IMR-90 (cell line): ENCODE measurements around the gene SYCP2. TPM values are rescaled to one million over a fixed set of nuclear protein-coding genes. Genes with fewer than 3 reads are reported as not detected.

Source experiments
- ATAC-seq: fragments of 200-7000 bp; cut with Tn5 transposase; 2 replicates; pipeline ENCODE4 v1.9.1; 2020; ENCODE audit warnings: low read depth, mild to moderate bottlenecking, moderate library complexity
- BruUV-seq: library from RNA; stranded (reverse); fragments of 400-500 nt; replicated peaks from 2 replicates; lab custom pipeline; 2021; lab: Mats Ljungman, UMichigan
- CTCF ChIA-PET: fragments of 300-600 bp; formaldehyde crosslinking; extraction: SDS; loops from one replicate; lab custom pipeline; 2021; ENCODE audit warnings: antibody characterized with exemption; lab: Yijun Ruan, JAX
- POLR2A ChIA-PET: fragments of 300-600 bp; sonication (Branson Sonifier 250); formaldehyde crosslinking; loops from one replicate; lab custom pipeline; 2022; ENCODE audit warnings: antibody characterized with exemption; ENCODE audit not compliant: unreplicated experiment; lab: Charles Lee
- DNase-seq: peaks from one replicate; pipeline ENCODE4 v3.0.0; 2013
- H2AFZ ChIP-seq: replicated peaks from 2 replicates; pipeline ENCODE3; 2013; ENCODE audit warnings: low read length, mild to moderate bottlenecking; ENCODE audit not compliant: poor library complexity
- H2AK5ac ChIP-seq: 2 replicates; pipeline ENCODE4 v1.6.1; 2013; ENCODE audit warnings: low read depth, low read length, inconsistent platforms
- H2AK9ac ChIP-seq: replicated peaks from 2 replicates; pipeline ENCODE3; 2013; ENCODE audit warnings: mild to moderate bottlenecking, low read depth, low read length, moderate library complexity; ENCODE audit not compliant: poor library complexity
- H2BK120ac ChIP-seq: 2 replicates; pipeline ENCODE4 v1.6.1; 2013; ENCODE audit warnings: low read depth, low read length, inconsistent platforms
- H2BK15ac ChIP-seq: 3 replicates; pipeline ENCODE4 v1.6.1; 2013; ENCODE audit warnings: low read depth, low read length, inconsistent platforms
- H2BK20ac ChIP-seq: 2 replicates; pipeline ENCODE4 v1.6.1; 2013; ENCODE audit warnings: low read depth, mild to moderate bottlenecking, inconsistent platforms, low read length, moderate library complexity
- H2BK5ac ChIP-seq: 2 replicates; pipeline ENCODE4 v1.6.1; 2013; ENCODE audit warnings: mild to moderate bottlenecking, low read depth, low read length, inconsistent platforms; ENCODE audit not compliant: poor library complexity, severe bottlenecking
- H3K14ac ChIP-seq: replicated peaks from 2 replicates; pipeline ENCODE4 v1.6.1; 2013; ENCODE audit warnings: low read depth, low read length, inconsistent platforms
- H3K18ac ChIP-seq: 2 replicates; pipeline ENCODE4 v1.6.1; 2013; ENCODE audit warnings: low read depth, low read length, control low read depth
- H3K23ac ChIP-seq: 2 replicates; pipeline ENCODE4 v1.6.1; 2013; ENCODE audit warnings: low read depth, low read length, inconsistent platforms
- H3K27ac ChIP-seq: 2 replicates; pipeline ENCODE4 v1.5.1; 2013; ENCODE audit warnings: mild to moderate bottlenecking, control low read depth, low read length; ENCODE audit not compliant: insufficient read depth
- H3K27me3 ChIP-seq: 2 replicates; pipeline ENCODE4 v1.6.1; 2013; ENCODE audit warnings: low read length; ENCODE audit not compliant: control insufficient read depth, insufficient read depth
- H3K36me3 ChIP-seq: 2 replicates; pipeline ENCODE4 v1.6.1; 2013; ENCODE audit warnings: low read length, mixed read lengths; ENCODE audit not compliant: control insufficient read depth, insufficient read depth
- H3K4ac ChIP-seq: 2 replicates; pipeline ENCODE4 v1.6.1; 2013; ENCODE audit warnings: low read depth, low read length, inconsistent platforms
- H3K4me1 ChIP-seq: 2 replicates; pipeline ENCODE4 v1.6.1; 2013; ENCODE audit warnings: low read length, mixed read lengths; ENCODE audit not compliant: control insufficient read depth, insufficient read depth
- H3K4me2 ChIP-seq: 2 replicates; pipeline ENCODE4 v1.6.1; 2013; ENCODE audit warnings: low read depth, mild to moderate bottlenecking, control low read depth, low read length, moderate library complexity
- H3K4me3 ChIP-seq: 2 replicates; pipeline ENCODE4 v1.5.1; 2013; ENCODE audit warnings: low read depth, mild to moderate bottlenecking, control low read depth, low read length, moderate library complexity; ENCODE audit not compliant: insufficient read depth
- H3K56ac ChIP-seq: 2 replicates; pipeline ENCODE4 v1.6.1; 2013; ENCODE audit warnings: low read length, inconsistent platforms; ENCODE audit not compliant: insufficient read depth; ENCODE audit errors: extremely low read depth
- H3K79me1 ChIP-seq, 2 experiments: 2 replicates each; pipeline ENCODE4 v1.6.1; 2013; ENCODE audit warnings: low read length in 2 of 2, inconsistent platforms in 1 of 2, low read depth in 1 of 2
- H3K9ac ChIP-seq: 2 replicates; pipeline ENCODE4 v1.6.1; 2013; ENCODE audit warnings: low read depth, low read length, control low read depth
- H3K9me1 ChIP-seq: 2 replicates; pipeline ENCODE4 v1.6.1; 2013; ENCODE audit warnings: low read length, inconsistent platforms; ENCODE audit not compliant: insufficient read depth
- H3K9me3 ChIP-seq: 2 replicates; pipeline ENCODE4 v1.6.1; 2013; ENCODE audit warnings: low read length; ENCODE audit not compliant: control insufficient read depth, insufficient read depth
- H4K20me1 ChIP-seq: 2 replicates; pipeline ENCODE4 v1.6.1; 2013; ENCODE audit warnings: low read length, inconsistent platforms; ENCODE audit not compliant: insufficient read depth
- H4K5ac ChIP-seq: 2 replicates; pipeline ENCODE4 v1.6.1; 2013; ENCODE audit warnings: mild to moderate bottlenecking, low read depth, low read length, control low read depth
- H4K8ac ChIP-seq, 2 experiments: 2 replicates each; pipeline ENCODE4 v1.6.1; 2013; ENCODE audit warnings: low read depth in 2 of 2, low read length in 2 of 2, control low read depth in 1 of 2, inconsistent platforms in 1 of 2
- H4K91ac ChIP-seq: 2 replicates; pipeline ENCODE4 v1.6.1; 2013; ENCODE audit warnings: low read depth, low read length, inconsistent platforms; ENCODE audit not compliant: insufficient read depth
- FOS ChIP-seq: fragments of 150-350 bp; IDR thresholded peaks from 2 replicates; pipeline ENCODE4 v1.6.1; 2016; ENCODE audit warnings: low read depth, low read length
- MAFK ChIP-seq: IDR thresholded peaks from 2 replicates; pipeline ENCODE4 v1.6.1; 2012; ENCODE audit warnings: low read depth, low read length, improper control_type of control experiment
- MXI1 ChIP-seq: IDR thresholded peaks from 2 replicates; pipeline ENCODE4 v1.6.1; 2012; ENCODE audit warnings: low read depth, mild to moderate bottlenecking, low read length, moderate library complexity, borderline replicate concordance
- NFE2L2 ChIP-seq: fragments of 150-350 bp; IDR thresholded peaks from 2 replicates; pipeline ENCODE4 v1.6.1; 2016; ENCODE audit warnings: low read depth, mild to moderate bottlenecking, low read length
- RAD21 ChIP-seq: IDR thresholded peaks from 2 replicates; pipeline ENCODE4 v1.6.1; 2012; ENCODE audit warnings: low read length, improper control_type of control experiment
- RCOR1 ChIP-seq: IDR thresholded peaks from 2 replicates; pipeline ENCODE4 v1.6.1; 2012; ENCODE audit warnings: mild to moderate bottlenecking, low read length, improper control_type of control experiment; ENCODE audit not compliant: insufficient replicate concordance
- RFX5 ChIP-seq: IDR thresholded peaks from 2 replicates; pipeline ENCODE4 v1.8.0; 2012; ENCODE audit warnings: low read depth, mild to moderate bottlenecking, low read length, moderate library complexity
- SMC3 ChIP-seq: fragments of 150-350 bp; IDR thresholded peaks from 2 replicates; pipeline ENCODE4 v1.6.1; 2016; ENCODE audit warnings: low read depth, mild to moderate bottlenecking, antibody characterized with exemption, low read length, moderate library complexity
- WGBS, 2 experiments: methylation state at CpG; one replicate each; pipeline versions ENCODE4 v1.1.5 to v1.1.7; 2013; ENCODE audit warnings: missing lambda C conversion rate in 2 of 2; ENCODE audit not compliant: insufficient read length in 1 of 2; ENCODE audit errors: extremely low coverage in 2 of 2; 5-methylcytosine and 5-hydroxymethylcytosine counted together
- dilution Hi-C: fragments of 300-500 bp; cut with HindIII; formaldehyde crosslinking; loops from one replicate; pipeline ENCODE4 v1.14.3; 2018; ENCODE audit warnings: low sequenced_read_pairs; ENCODE audit not compliant: unreplicated experiment
- in situ Hi-C: fragments of 300-500 bp; cut with MboI; formaldehyde crosslinking; loops from 3 replicates; pipeline ENCODE4 v1.14.3; 2019; ENCODE audit warnings: low sequenced_read_pairs, inconsistent platforms, mixed read lengths
- intact Hi-C: fragments of 100-400 bp; cut with micrococcal nuclease; formaldehyde crosslinking; loops from 2 replicates; pipeline ENCODE4 v1.10.0; 2022
- polyA plus RNA-seq, 3 experiments: library from polyadenylated mRNA; depleted of rRNA; stranded (reverse); fragments of >200 nt; gene quantifications; 2 replicates each; pipeline ENCODE4 v1.2.3, GENCODE V29; 2012; ENCODE audit warnings: low replicate concordance in 1 of 3
- total RNA-seq: library from RNA; depleted of rRNA; stranded (reverse); fragments of >200 nt; gene quantifications from 2 replicates; pipeline ENCODE4 v1.2.3, GENCODE V29; 2012
- TF ChIP-seq, protein P1 (sequence below): fragments of 150-350 bp; IDR thresholded peaks from 2 replicates; pipeline ENCODE4 v1.6.1; 2016; ENCODE audit warnings: low read depth, mild to moderate bottlenecking, low read length, moderate library complexity, borderline replicate concordance
- TF ChIP-seq, protein P2 (sequence below): conservative IDR thresholded peaks from 2 replicates; pipeline ENCODE4 v1.5.1; 2012; ENCODE audit warnings: mild to moderate bottlenecking, low read depth, low read length, improper control_type of control experiment
- TF ChIP-seq, protein P3 (sequence below): fragments of 150-350 bp; IDR thresholded peaks from 2 replicates; pipeline ENCODE4 v1.6.1; 2017; ENCODE audit warnings: mild to moderate bottlenecking, antibody characterized with exemption, low read length, low read depth

Gene SYCP2
- total and polyA plus RNA-seq, 2 of the 4 experiments (the other 2 are of a cell fraction) = 0.18 to 0.31 TPM

DNA sequence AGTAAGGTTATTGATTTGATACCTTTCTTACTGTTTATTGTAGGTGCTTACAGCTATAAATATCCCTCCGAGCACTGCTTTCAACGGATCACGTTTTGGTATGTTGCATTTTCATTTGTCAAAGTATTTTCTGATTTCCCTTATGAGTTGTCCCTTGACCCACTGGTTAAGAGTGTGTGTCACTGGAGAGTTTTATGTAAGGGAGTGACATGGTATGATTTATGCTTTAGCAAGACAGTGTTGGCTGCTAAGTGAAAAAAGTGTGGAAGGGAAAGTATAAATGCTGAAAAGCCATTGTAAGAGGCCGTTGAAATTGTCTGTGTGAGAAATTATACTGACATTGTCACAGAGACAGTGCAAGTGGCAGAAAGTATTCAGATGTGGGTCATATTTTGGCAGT is 72.0 kb downstream of the SYCP2 start:
- in situ Hi-C loops = no loop called here

More for the DNA sequence above, 72.0 kb downstream of the SYCP2 start:
- 17% methylated on average over 1 of the region's 4 CpGs; no CpG with 5 or more reads in 1 of the 2 experiments for WGBS, 2 experiments
- Histone ChIP-seq H3K4me2 (no peak overlapping the region), H2AFZ (no peak overlapping the region), H2BK20ac (no peak overlapping the region), H3K4me3 (no peak overlapping the region), H4K8ac (no peak overlapping the region), H3K4ac (no peak overlapping the region), H2AK5ac (no peak overlapping the region), H3K18ac (no peak overlapping the region), H4K5ac (no peak overlapping the region), H3K9ac (no peak overlapping the region), H2AK9ac (no peak overlapping the region), H3K27ac (no peak overlapping the region), H3K9me1 (no peaks in the 10 kb centered on the region), H2BK120ac (no peak overlapping the region), H3K14ac (no peak overlapping the region), H4K91ac (no peak overlapping the region), H3K23ac (no peak overlapping the region), H3K79me1 (no peaks in the 10 kb centered on the region), H2BK15ac (no peak overlapping the region), H4K20me1 (no peaks in the 10 kb centered on the region), H3K36me3 (no peaks in the 10 kb centered on the region), H2BK5ac (no peak overlapping the region), H3K27me3 (no peaks in the 10 kb centered on the region), H3K9me3 (no peaks in the 10 kb centered on the region), H3K4me1 (no peaks in the 10 kb centered on the region), H3K56ac (no peak overlapping the region)
- dilution Hi-C loops = no loop called here
- TF ChIP-seq RCOR1 (no peak), RFX5 (no peak), SMC3 (no peak), RAD21 (no peak), NFE2L2 (no peak), FOS (no peak), MXI1 (no peak), MAFK (no peak)
- TF ChIP-seq, protein P1, sequence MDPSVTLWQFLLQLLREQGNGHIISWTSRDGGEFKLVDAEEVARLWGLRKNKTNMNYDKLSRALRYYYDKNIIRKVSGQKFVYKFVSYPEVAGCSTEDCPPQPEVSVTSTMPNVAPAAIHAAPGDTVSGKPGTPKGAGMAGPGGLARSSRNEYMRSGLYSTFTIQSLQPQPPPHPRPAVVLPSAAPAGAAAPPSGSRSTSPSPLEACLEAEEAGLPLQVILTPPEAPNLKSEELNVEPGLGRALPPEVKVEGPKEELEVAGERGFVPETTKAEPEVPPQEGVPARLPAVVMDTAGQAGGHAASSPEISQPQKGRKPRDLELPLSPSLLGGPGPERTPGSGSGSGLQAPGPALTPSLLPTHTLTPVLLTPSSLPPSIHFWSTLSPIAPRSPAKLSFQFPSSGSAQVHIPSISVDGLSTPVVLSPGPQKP = no peak
- TF ChIP-seq, protein P2, sequence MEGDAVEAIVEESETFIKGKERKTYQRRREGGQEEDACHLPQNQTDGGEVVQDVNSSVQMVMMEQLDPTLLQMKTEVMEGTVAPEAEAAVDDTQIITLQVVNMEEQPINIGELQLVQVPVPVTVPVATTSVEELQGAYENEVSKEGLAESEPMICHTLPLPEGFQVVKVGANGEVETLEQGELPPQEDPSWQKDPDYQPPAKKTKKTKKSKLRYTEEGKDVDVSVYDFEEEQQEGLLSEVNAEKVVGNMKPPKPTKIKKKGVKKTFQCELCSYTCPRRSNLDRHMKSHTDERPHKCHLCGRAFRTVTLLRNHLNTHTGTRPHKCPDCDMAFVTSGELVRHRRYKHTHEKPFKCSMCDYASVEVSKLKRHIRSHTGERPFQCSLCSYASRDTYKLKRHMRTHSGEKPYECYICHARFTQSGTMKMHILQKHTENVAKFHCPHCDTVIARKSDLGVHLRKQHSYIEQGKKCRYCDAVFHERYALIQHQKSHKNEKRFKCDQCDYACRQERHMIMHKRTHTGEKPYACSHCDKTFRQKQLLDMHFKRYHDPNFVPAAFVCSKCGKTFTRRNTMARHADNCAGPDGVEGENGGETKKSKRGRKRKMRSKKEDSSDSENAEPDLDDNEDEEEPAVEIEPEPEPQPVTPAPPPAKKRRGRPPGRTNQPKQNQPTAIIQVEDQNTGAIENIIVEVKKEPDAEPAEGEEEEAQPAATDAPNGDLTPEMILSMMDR = no peak
- TF ChIP-seq, protein P3, sequence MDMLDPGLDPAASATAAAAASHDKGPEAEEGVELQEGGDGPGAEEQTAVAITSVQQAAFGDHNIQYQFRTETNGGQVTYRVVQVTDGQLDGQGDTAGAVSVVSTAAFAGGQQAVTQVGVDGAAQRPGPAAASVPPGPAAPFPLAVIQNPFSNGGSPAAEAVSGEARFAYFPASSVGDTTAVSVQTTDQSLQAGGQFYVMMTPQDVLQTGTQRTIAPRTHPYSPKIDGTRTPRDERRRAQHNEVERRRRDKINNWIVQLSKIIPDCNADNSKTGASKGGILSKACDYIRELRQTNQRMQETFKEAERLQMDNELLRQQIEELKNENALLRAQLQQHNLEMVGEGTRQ = no peak
- intact Hi-C loops = no loop called here
- BruUV-seq = no TSS peak
- POLR2A ChIA-PET = no interaction called here
- CTCF ChIA-PET = interaction anchor here (0.6 to 0.7 kb wide), 2 partner anchors 10 to 435 kb away, joined by 3 read pairs; no protein-coding TSS in a partner anchor
- ATAC-seq = no peak
- no peak for DNase-seq
